ENCODE results near the gene LNPK. TPM values are rescaled to one million over a fixed set of nuclear protein-coding genes. Genes with fewer than 3 reads are reported as not detected.
"Not testable (repeated sequence)": the region's sequence is repeated elsewhere in the genome, so short reads cannot be mapped to it uniquely, and the experiment has no call there.

LNPK gene
- total RNA-seq, 1 experiment from 2014 or later: 43.8 TPM

GRCh38 chr2:175966839-175967238, 35.2 kb downstream of the LNPK start:
- H2AFZ ChIP-seq: no peak overlapping the region
- TF ChIP-seq EZH2 (IDR thresholded peaks at IDR 0.05; ENCODE audit: low read depth) (no peak), CTCF (conservative IDR thresholded peaks at IDR 0.05) (no peak)
- no peaks in the 10 kb centered on the region for H3K79me2 ChIP-seq (ENCODE audit: low read depth)
- no peak overlapping the region for H3K4me2 ChIP-seq
- intact Hi-C loops (cut with micrococcal nuclease; ENCODE audit: unreplicated experiment): no loop called here
- no peaks in the 10 kb centered on the region for H3K9me2 ChIP-seq (ENCODE audit: insufficient read depth)
- H3K9me3 ChIP-seq (ENCODE audit: insufficient read depth, low read depth): no peaks in the 10 kb centered on the region
- no peaks in the 10 kb centered on the region; the same call in 1 of the 2 replicates for H4K20me1 ChIP-seq (ENCODE audit: insufficient read depth)
- no peak overlapping the region for H3K27ac ChIP-seq
- ChIA-PET CTCF (no interaction called here), POLR2A (ENCODE audit: unreplicated experiment) (no interaction called here)
- no TSS peak for BruUV-seq (replicated peaks)
- no peak for DNase-seq
- peaks cover 4% of the 10 kb centered on the region; the same call in 1 of the 2 replicates for H3K36me3 ChIP-seq (ENCODE audit: low read depth)
- H3K27me3 ChIP-seq (ENCODE audit: insufficient read depth, low read depth): no peaks in the 10 kb centered on the region
- H3F3A ChIP-seq (ENCODE audit: insufficient read depth, low read depth): no peaks in the 10 kb centered on the region
- H3K4me1 ChIP-seq (replicated peaks; ENCODE audit: insufficient read depth): no peaks in the 10 kb centered on the region
- no peak overlapping the region for H3K4me3 ChIP-seq

- H3K4me1 ChIP-seq (replicated peaks; ENCODE audit: insufficient read depth): no peaks in the 10 kb centered on the region
- no peaks in the 10 kb centered on the region; the same call in 1 of the 2 replicates for H4K20me1 ChIP-seq (ENCODE audit: insufficient read depth)
- no peak for DNase-seq
- no peak overlapping the region for H2AFZ ChIP-seq
- ChIA-PET CTCF (no interaction called here), POLR2A (ENCODE audit: unreplicated experiment) (no interaction called here)
- no peak overlapping the region for H3K27ac ChIP-seq
- no peaks in the 10 kb centered on the region for H3K9me2 ChIP-seq (ENCODE audit: insufficient read depth)
- H3K79me2 ChIP-seq (ENCODE audit: low read depth): no peaks in the 10 kb centered on the region
- no peaks in the 10 kb centered on the region for H3K27me3 ChIP-seq (ENCODE audit: insufficient read depth, low read depth)
- BruUV-seq (replicated peaks): no TSS peak
- TF ChIP-seq CTCF (conservative IDR thresholded peaks at IDR 0.05) (no peak), EZH2 (IDR thresholded peaks at IDR 0.05; ENCODE audit: low read depth) (no peak)
- H3K4me3 ChIP-seq: no peak overlapping the region
- H3F3A ChIP-seq (ENCODE audit: insufficient read depth, low read depth): no peaks in the 10 kb centered on the region
- intact Hi-C loops (cut with micrococcal nuclease; ENCODE audit: unreplicated experiment): loop anchor here (2.0 kb wide), 1 partner anchor 121 kb away; no protein-coding TSS in a partner anchor
- H3K36me3 ChIP-seq (ENCODE audit: low read depth): peaks cover 4% of the 10 kb centered on the region; the same call in 1 of the 2 replicates
- no peaks in the 10 kb centered on the region for H3K9me3 ChIP-seq (ENCODE audit: insufficient read depth, low read depth)
- H3K4me2 ChIP-seq: no peak overlapping the region
These were observed 36.3 kb downstream of the LNPK start for GRCh38 chr2:175965773-175966172.

- Histone ChIP-seq H3K4me2 (no peak overlapping the region), H3K27me3 (ENCODE audit: insufficient read depth, low read depth) (no peaks in the 10 kb centered on the region), H4K20me1 (ENCODE audit: insufficient read depth) (no peaks in the 10 kb centered on the region; the same call in 1 of the 2 replicates), H3K9me2 (ENCODE audit: insufficient read depth) (no peaks in the 10 kb centered on the region), H3K4me3 (no peak overlapping the region), H3K27ac (no peak overlapping the region), H3F3A (ENCODE audit: insufficient read depth, low read depth) (no peaks in the 10 kb centered on the region), H2AFZ (no peak overlapping the region), H3K79me2 (ENCODE audit: low read depth) (no peaks in the 10 kb centered on the region), H3K9me3 (ENCODE audit: insufficient read depth, low read depth) (no peaks in the 10 kb centered on the region), H3K4me1 (replicated peaks; ENCODE audit: insufficient read depth) (no peaks in the 10 kb centered on the region), H3K36me3 (ENCODE audit: low read depth) (peaks cover 4% of the 10 kb centered on the region; the same call in 1 of the 2 replicates)
- TF ChIP-seq EZH2 (IDR thresholded peaks at IDR 0.05; ENCODE audit: low read depth) (no peak), CTCF (conservative IDR thresholded peaks at IDR 0.05) (peak; percentile 57)
- no peak for DNase-seq
- CTCF ChIA-PET: no interaction called here
- POLR2A ChIA-PET (ENCODE audit: unreplicated experiment): no interaction called here
- no TSS peak for BruUV-seq (replicated peaks)
- intact Hi-C loops (cut with micrococcal nuclease; ENCODE audit: unreplicated experiment): loop anchor here (2.0 kb wide), 1 partner anchor 123 kb away; no protein-coding TSS in a partner anchor
These were observed 37.9 kb downstream of the LNPK start for GRCh38 chr2:175964195-175964594.

GRCh38 chr2:175963171-175963570, 38.9 kb downstream of the LNPK start:
- H3K4me2 ChIP-seq; H3K79me2 ChIP-seq (ENCODE audit: low read depth); H3F3A ChIP-seq (ENCODE audit: insufficient read depth, low read depth); DNase-seq; intact Hi-C loops (cut with micrococcal nuclease; ENCODE audit: unreplicated experiment); H2AFZ ChIP-seq; H3K9me3 ChIP-seq (ENCODE audit: insufficient read depth, low read depth); H3K4me3 ChIP-seq; H3K4me1 ChIP-seq (replicated peaks; ENCODE audit: insufficient read depth); POLR2A ChIA-PET (ENCODE audit: unreplicated experiment); H3K27me3 ChIP-seq (ENCODE audit: insufficient read depth, low read depth); BruUV-seq (replicated peaks); H3K9me2 ChIP-seq (ENCODE audit: insufficient read depth); H3K36me3 ChIP-seq (ENCODE audit: low read depth); CTCF ChIA-PET; H4K20me1 ChIP-seq (ENCODE audit: insufficient read depth); H3K27ac ChIP-seq: not testable (repeated sequence)

Data from PC-9 (cell line).